ENCODE measurements around the gene SLCO4A1.

The SLCO4A1 gene

DNA sequence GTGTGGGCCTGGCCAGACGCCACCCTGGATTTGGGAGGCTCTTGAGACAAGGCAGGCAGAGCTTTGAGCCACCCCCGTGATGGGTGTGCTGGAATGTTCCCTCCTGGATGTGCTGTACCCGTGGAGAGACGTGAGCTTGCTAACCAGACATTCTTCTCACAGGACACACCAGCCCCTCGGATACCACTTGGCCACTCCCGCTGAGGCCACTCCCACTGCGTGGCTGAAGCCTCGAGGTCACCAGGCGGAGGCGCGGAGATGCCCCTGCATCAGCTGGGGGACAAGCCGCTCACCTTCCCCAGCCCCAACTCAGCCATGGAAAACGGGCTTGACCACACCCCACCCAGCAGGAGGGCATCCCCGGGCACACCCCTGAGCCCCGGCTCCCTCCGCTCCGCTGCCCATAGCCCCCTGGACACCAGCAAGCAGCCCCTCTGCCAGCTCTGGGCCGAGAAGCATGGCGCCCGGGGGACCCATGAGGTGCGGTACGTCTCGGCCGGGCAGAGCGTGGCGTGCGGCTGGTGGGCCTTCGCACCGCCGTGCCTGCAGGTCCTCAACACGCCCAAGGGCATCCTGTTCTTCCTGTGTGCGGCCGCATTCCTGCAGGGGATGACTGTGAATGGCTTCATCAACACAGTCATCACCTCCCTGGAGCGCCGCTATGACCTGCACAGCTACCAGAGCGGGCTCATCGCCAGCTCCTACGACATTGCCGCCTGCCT is 14.1 kb downstream of the SLCO4A1 start:
- Histone ChIP-seq H3K36me3 (ENCODE audit: control insufficient read depth, insufficient read depth, low read length) (no peaks in the 10 kb centered on the region), H3K9ac (ENCODE audit: low read length) (no peak overlapping the region), H3K27me3 (ENCODE audit: control insufficient read depth, insufficient read depth, low read length) (no peaks in the 10 kb centered on the region), H3K27ac (ENCODE audit: low read depth, low read length) (no peak overlapping the region), H3K4me3 (ENCODE audit: low read length) (no peak overlapping the region), H3K4me1 (ENCODE audit: control insufficient read depth, insufficient read depth, low read length) (peaks cover 9% of the 10 kb centered on the region)

DNA sequence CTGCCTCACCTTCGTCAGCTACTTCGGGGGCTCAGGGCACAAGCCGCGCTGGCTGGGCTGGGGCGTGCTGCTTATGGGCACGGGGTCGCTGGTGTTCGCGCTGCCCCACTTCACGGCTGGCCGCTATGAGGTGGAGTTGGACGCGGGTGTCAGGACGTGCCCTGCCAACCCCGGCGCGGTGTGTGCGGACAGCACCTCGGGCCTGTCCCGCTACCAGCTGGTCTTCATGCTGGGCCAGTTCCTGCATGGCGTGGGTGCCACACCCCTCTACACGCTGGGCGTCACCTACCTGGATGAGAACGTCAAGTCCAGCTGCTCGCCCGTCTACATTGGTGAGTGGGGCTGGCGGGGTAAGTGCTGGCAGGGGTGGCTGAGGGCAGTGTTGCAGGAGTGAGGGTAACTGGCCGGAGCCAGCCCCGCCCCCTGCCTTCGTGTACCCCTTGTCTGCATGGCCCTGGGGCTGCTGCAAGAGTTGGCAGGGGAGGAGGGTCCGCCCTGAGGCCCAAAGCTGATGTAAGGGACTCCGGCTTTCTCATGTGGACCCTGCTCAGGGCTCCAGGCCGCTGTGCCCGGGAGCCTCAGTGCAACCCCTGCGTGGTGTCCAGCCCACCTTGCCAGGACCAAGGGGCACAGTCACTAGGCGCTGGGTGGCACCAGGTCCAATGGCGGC is 14.8 kb downstream of the SLCO4A1 start:
- Histone ChIP-seq H3K9ac (ENCODE audit: low read length) (no peak overlapping the region), H3K27ac (ENCODE audit: low read depth, low read length) (no peak overlapping the region), H3K36me3 (ENCODE audit: control insufficient read depth, insufficient read depth, low read length) (no peaks in the 10 kb centered on the region), H3K4me3 (ENCODE audit: low read length) (no peak overlapping the region), H3K4me1 (ENCODE audit: control insufficient read depth, insufficient read depth, low read length) (peaks cover 6% of the 10 kb centered on the region), H3K27me3 (ENCODE audit: control insufficient read depth, insufficient read depth, low read length) (no peaks in the 10 kb centered on the region)

GRCh38 chr20:62657589-62657942 is 15.3 kb downstream of the SLCO4A1 start:
- Histone ChIP-seq H3K4me1 (ENCODE audit: control insufficient read depth, insufficient read depth, low read length) (peaks cover 5% of the 10 kb centered on the region), H3K27ac (ENCODE audit: low read depth, low read length) (no peak overlapping the region), H3K27me3 (ENCODE audit: control insufficient read depth, insufficient read depth, low read length) (no peaks in the 10 kb centered on the region), H3K36me3 (ENCODE audit: control insufficient read depth, insufficient read depth, low read length) (no peaks in the 10 kb centered on the region), H3K4me3 (ENCODE audit: low read length) (no peak overlapping the region), H3K9ac (ENCODE audit: low read length) (no peak overlapping the region)

DNA sequence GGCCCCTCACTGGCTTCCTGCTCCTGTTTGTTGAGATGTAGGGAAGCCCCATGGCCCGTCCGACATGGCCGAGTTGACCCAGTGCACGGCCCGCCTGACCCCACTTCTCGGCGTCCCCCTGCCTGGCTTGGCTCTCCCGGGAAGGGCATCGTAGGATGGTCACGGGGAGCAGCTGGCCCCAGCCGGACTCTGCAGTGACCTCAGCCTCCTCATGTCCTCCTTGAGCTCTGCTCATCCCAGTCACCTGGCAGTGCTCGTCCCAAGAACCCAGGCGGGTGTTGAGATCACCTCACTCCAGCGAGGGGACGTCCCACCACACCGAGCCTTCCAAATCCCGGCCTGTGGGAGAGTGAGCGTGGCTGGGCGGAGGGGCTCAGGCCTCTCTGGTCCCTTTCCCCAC is 15.7 kb downstream of the SLCO4A1 start:
- Histone ChIP-seq H3K36me3 (ENCODE audit: control insufficient read depth, insufficient read depth, low read length) (no peaks in the 10 kb centered on the region), H3K9ac (ENCODE audit: low read length) (no peak overlapping the region), H3K4me1 (ENCODE audit: control insufficient read depth, insufficient read depth, low read length) (peaks cover under 1% of the 10 kb centered on the region), H3K27ac (ENCODE audit: low read depth, low read length) (no peak overlapping the region), H3K27me3 (ENCODE audit: control insufficient read depth, insufficient read depth, low read length) (no peaks in the 10 kb centered on the region), H3K4me3 (ENCODE audit: low read length) (no peak overlapping the region)

GRCh38 chr20:62658593-62659178 is 16.4 kb downstream of the SLCO4A1 start:
- no peak overlapping the region for H3K9ac ChIP-seq (ENCODE audit: low read length)
- H3K4me1 ChIP-seq (ENCODE audit: control insufficient read depth, insufficient read depth, low read length), result no peaks in the 10 kb centered on the region
- H3K36me3 ChIP-seq (ENCODE audit: control insufficient read depth, insufficient read depth, low read length), result no peaks in the 10 kb centered on the region
- no peak overlapping the region for H3K27ac ChIP-seq (ENCODE audit: low read depth, low read length)
- no peaks in the 10 kb centered on the region for H3K27me3 ChIP-seq (ENCODE audit: control insufficient read depth, insufficient read depth, low read length)
- H3K4me3 ChIP-seq (ENCODE audit: low read length), result no peak overlapping the region

DNA sequence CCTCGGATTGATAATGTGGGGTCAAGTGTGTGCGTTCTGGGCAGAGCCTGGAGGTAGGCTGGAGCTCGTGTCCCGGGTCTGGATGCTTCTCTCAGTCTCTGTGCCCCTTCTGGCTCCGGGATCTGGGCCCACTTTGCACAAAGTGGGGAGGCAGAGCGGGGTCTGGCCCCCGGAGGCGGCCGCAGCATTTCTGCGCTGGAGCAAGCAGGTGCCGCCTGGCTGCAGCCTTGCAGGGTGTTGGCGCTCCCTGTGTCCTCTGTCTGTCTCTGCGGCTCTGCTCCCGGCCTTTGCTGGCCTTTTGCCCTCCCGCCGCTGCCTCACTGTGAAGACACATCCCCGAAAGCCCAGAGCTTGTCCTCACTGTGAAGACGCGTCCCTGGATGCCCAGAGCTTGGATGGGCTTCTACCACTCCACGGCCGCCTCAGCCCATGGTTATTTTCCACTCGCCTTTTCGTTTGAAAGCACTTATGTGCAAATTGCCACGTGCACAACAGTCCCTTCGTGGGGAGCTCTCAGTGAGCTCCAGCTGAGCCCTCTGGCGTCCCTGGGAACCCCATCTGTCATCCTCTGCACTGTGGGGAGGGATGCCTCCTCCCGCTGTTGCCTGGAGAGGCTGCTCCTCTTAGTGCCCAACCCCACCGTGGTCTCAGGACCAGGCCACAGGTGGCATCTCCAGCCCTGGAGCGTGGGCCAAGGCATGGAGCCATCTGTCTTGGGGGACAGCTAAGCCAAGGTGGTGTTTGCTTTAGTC is 17.4 kb downstream of the SLCO4A1 start:
- no peaks in the 10 kb centered on the region for H3K27me3 ChIP-seq (ENCODE audit: control insufficient read depth, insufficient read depth, low read length)
- H3K4me1 ChIP-seq (ENCODE audit: control insufficient read depth, insufficient read depth, low read length), result no peaks in the 10 kb centered on the region
- H3K36me3 ChIP-seq (ENCODE audit: control insufficient read depth, insufficient read depth, low read length), result no peaks in the 10 kb centered on the region
- no peak overlapping the region for H3K4me3 ChIP-seq (ENCODE audit: low read length)
- H3K27ac ChIP-seq (ENCODE audit: low read depth, low read length), result no peak overlapping the region
- no peak overlapping the region for H3K9ac ChIP-seq (ENCODE audit: low read length)

- H3K4me1 ChIP-seq (ENCODE audit: control insufficient read depth, insufficient read depth, low read length), result no peaks in the 10 kb centered on the region
- H3K9ac ChIP-seq (ENCODE audit: low read length), result no peak overlapping the region
- no peak overlapping the region for H3K27ac ChIP-seq (ENCODE audit: low read depth, low read length)
- no peaks in the 10 kb centered on the region for H3K36me3 ChIP-seq (ENCODE audit: control insufficient read depth, insufficient read depth, low read length)
- H3K27me3 ChIP-seq (ENCODE audit: control insufficient read depth, insufficient read depth, low read length), result no peaks in the 10 kb centered on the region
- no peak overlapping the region for H3K4me3 ChIP-seq (ENCODE audit: low read length)
Measured at GRCh38 chr20:62660240-62660615, 17.9 kb downstream of the SLCO4A1 start.

- Histone ChIP-seq H3K27ac (ENCODE audit: low read depth, low read length) (no peak overlapping the region), H3K9ac (ENCODE audit: low read length) (no peak overlapping the region), H3K36me3 (ENCODE audit: control insufficient read depth, insufficient read depth, low read length) (no peaks in the 10 kb centered on the region), H3K4me1 (ENCODE audit: control insufficient read depth, insufficient read depth, low read length) (no peaks in the 10 kb centered on the region), H3K4me3 (ENCODE audit: low read length) (no peak overlapping the region), H3K27me3 (ENCODE audit: control insufficient read depth, insufficient read depth, low read length) (no peaks in the 10 kb centered on the region)
Measured at GRCh38 chr20:62660768-62661167, 18.5 kb downstream of the SLCO4A1 start.

GRCh38 chr20:62661647-62662046 is 19.3 kb downstream of the SLCO4A1 start:
- no peak overlapping the region for H3K27ac ChIP-seq (ENCODE audit: low read depth, low read length)
- H3K27me3 ChIP-seq (ENCODE audit: control insufficient read depth, insufficient read depth, low read length), result no peaks in the 10 kb centered on the region
- no peaks in the 10 kb centered on the region for H3K36me3 ChIP-seq (ENCODE audit: control insufficient read depth, insufficient read depth, low read length)
- no peaks in the 10 kb centered on the region for H3K4me1 ChIP-seq (ENCODE audit: control insufficient read depth, insufficient read depth, low read length)
- no peak overlapping the region for H3K9ac ChIP-seq (ENCODE audit: low read length)
- H3K4me3 ChIP-seq (ENCODE audit: low read length), result no peak overlapping the region

GRCh38 chr20:62662422-62662821 is 20.1 kb downstream of the SLCO4A1 start:
- H3K4me1 ChIP-seq (ENCODE audit: control insufficient read depth, insufficient read depth, low read length), result no peaks in the 10 kb centered on the region
- no peak overlapping the region for H3K27ac ChIP-seq (ENCODE audit: low read depth, low read length)
- H3K4me3 ChIP-seq (ENCODE audit: low read length), result no peak overlapping the region
- no peak overlapping the region for H3K9ac ChIP-seq (ENCODE audit: low read length)
- no peaks in the 10 kb centered on the region for H3K36me3 ChIP-seq (ENCODE audit: control insufficient read depth, insufficient read depth, low read length)
- H3K27me3 ChIP-seq (ENCODE audit: control insufficient read depth, insufficient read depth, low read length), result no peaks in the 10 kb centered on the region

DNA sequence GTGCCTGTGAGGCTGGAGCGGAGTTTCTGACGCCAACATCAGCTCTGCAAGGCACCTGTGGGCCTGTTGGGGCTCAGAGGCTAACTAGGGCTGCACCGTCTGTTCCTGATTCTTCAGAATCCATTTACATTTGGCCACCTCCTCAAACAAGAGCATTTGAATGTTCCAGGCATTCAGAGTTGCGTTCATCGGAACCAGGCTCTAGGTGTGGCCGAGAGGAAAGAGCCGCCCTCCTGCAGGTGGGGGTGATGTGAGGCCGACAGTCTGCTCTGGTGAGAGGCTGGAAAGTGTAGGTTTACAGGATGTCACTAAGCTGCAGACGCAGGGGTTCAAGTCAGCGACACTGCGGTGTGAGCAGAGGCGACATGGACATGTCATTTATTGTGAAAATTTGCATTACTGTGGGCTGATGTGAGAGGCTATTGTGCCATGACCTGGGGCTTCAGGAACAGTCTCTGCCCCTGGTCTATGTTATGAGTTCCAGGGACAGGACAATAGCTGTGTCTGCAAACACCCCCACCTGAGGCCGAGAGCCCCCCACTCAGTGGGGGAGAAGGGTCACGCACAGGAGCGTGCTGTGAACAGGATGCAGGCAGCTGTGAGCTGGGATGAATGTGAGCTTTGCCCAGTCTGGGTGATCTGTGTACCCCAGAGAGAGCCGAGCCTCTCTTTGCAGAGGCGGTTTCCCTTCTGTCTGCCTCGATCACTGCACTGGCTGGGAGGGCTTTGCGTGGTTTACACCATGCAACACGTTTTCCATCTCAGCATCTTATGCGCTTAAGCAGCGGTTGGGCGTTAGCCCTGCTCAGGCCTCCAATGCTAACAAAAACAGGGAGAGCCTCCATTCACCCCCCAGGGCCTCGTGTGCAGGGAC is 21.1 kb downstream of the SLCO4A1 start:
- no peaks in the 10 kb centered on the region for H3K4me1 ChIP-seq (ENCODE audit: control insufficient read depth, insufficient read depth, low read length)
- H3K9ac ChIP-seq (ENCODE audit: low read length), result no peak overlapping the region
- H3K27ac ChIP-seq (ENCODE audit: low read depth, low read length), result no peak overlapping the region
- no peaks in the 10 kb centered on the region for H3K27me3 ChIP-seq (ENCODE audit: control insufficient read depth, insufficient read depth, low read length)
- H3K4me3 ChIP-seq (ENCODE audit: low read length), result no peak overlapping the region
- no peaks in the 10 kb centered on the region for H3K36me3 ChIP-seq (ENCODE audit: control insufficient read depth, insufficient read depth, low read length)
